ENCODE data around the gene NHLH1. TPM values are rescaled to one million over a fixed set of nuclear protein-coding genes. Genes with fewer than 3 reads are reported as not detected.

NHLH1 gene
- total and polyA plus RNA-seq, 2 donors (not counting 3 experiments of a cell fraction or from before 2014, with no cell fraction given): 0.46 TPM

DNA sequence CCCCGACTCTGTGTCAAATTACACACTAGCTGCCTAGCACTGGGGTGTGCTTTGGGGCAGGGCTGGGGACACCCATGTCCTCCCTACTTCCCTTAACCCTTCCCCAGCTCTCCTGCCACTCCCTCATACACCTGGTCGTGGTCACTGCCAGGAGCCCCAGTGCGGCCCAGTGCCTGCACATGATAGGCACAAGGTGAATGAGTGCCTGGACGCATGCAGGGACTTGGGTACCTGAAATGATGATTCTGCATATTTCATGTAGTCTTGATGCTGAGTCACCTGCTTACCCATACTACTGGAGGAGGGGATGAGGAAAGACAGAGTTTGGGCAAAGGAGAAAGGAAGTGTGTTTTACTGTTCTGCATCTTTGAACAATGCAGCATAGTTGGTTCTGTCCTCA is 32.0 kb downstream of the NHLH1 start:
- intact Hi-C loops (cut with micrococcal nuclease) (no loop called here), dilution Hi-C loops (cut with MboI; ENCODE audit: extremely low pct_ligation_motif_present, low sequenced_read_pairs) (no loop called here)
- H3K4me3 ChIP-seq (replicated peaks in 1 of 3; ENCODE audit: insufficient read depth in 1 of 3, low read depth in 1 of 3, low read length in 3 of 3): no peak overlapping the region
- DNase-seq (ENCODE audit: low read depth, low spot score) (no peak), FAIRE-seq (no peak)
- no TSS peak for BruUV-seq (replicated peaks)
- no peaks in the 10 kb centered on the region for H3K79me2 ChIP-seq (ENCODE audit: control insufficient read depth, insufficient read depth, low read length)
- H3K27ac ChIP-seq (ENCODE audit: insufficient read depth, low read depth, low read length): no peak overlapping the region
- no peak overlapping the region for H2AFZ ChIP-seq (ENCODE audit: low read depth, low read length)
- H3K9ac ChIP-seq (replicated peaks; ENCODE audit: extremely low read depth, insufficient read depth, low read length): no peak overlapping the region
- H3K27me3 ChIP-seq (ENCODE audit: control insufficient read depth in 2 of 2, insufficient read depth in 2 of 2, low read length in 2 of 2): peaks cover 64 to 83% of the 10 kb centered on the region in 2 experiments
- H3K36me3 ChIP-seq (ENCODE audit: control insufficient read depth in 2 of 2, extremely low read depth in 1 of 2, insufficient read depth in 2 of 2, low read length in 2 of 2): no peaks in the 10 kb centered on the region
- H3K9me1 ChIP-seq (replicated peaks; ENCODE audit: control insufficient read depth, extremely low read depth, insufficient read depth, low read length): no peaks in the 10 kb centered on the region
- ChIA-PET CTCF (no interaction called here), POLR2A (no interaction called here)
- no peaks in the 10 kb centered on the region for H4K20me1 ChIP-seq (replicated peaks; ENCODE audit: control insufficient read depth, extremely low read depth, insufficient read depth, low read length)
- peaks cover 12% of the 10 kb centered on the region for H3K4me1 ChIP-seq (ENCODE audit: control insufficient read depth, extremely low read depth, insufficient read depth, low read length)
- no peak overlapping the region for H3K4me2 ChIP-seq (ENCODE audit: insufficient read depth, low read length)
- TF ChIP-seq MYC (IDR thresholded peaks at IDR 0.05; ENCODE audit: low read depth, low read length) (no peak), JUN (IDR thresholded peaks at IDR 0.05; ENCODE audit: borderline replicate concordance, insufficient read depth, insufficient read length, low read depth) (no peak), POLR2AphosphoS5 (IDR thresholded peaks at IDR 0.05; ENCODE audit: insufficient read depth, low read depth, low read length) (no peak), EZH2 (IDR thresholded peaks at IDR 0.05; ENCODE audit: borderline replicate concordance, low read depth, low read length, severe bottlenecking) (no peak), GATA2 (IDR thresholded peaks at IDR 0.05; ENCODE audit: insufficient read depth, insufficient read length, low read depth, low read length) (no peak), FOS (IDR thresholded peaks at IDR 0.05; ENCODE audit: borderline replicate concordance, insufficient read depth, low read length) (no peak), POLR2A (IDR thresholded peaks at IDR 0.05; ENCODE audit: low read depth, low read length) (no peak)
- TF ChIP-seq, protein P1, sequence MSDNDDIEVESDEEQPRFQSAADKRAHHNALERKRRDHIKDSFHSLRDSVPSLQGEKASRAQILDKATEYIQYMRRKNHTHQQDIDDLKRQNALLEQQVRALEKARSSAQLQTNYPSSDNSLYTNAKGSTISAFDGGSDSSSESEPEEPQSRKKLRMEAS (IDR thresholded peaks at IDR 0.05; ENCODE audit: insufficient read depth, insufficient read length): no peak
- TF ChIP-seq, protein P2, sequence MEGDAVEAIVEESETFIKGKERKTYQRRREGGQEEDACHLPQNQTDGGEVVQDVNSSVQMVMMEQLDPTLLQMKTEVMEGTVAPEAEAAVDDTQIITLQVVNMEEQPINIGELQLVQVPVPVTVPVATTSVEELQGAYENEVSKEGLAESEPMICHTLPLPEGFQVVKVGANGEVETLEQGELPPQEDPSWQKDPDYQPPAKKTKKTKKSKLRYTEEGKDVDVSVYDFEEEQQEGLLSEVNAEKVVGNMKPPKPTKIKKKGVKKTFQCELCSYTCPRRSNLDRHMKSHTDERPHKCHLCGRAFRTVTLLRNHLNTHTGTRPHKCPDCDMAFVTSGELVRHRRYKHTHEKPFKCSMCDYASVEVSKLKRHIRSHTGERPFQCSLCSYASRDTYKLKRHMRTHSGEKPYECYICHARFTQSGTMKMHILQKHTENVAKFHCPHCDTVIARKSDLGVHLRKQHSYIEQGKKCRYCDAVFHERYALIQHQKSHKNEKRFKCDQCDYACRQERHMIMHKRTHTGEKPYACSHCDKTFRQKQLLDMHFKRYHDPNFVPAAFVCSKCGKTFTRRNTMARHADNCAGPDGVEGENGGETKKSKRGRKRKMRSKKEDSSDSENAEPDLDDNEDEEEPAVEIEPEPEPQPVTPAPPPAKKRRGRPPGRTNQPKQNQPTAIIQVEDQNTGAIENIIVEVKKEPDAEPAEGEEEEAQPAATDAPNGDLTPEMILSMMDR (IDR thresholded peaks at IDR 0.05; ENCODE audit: extremely low read depth in 1 of 2, insufficient read depth in 1 of 2, low read depth in 1 of 2, low read length in 2 of 2): no peak
- no peaks in the 10 kb centered on the region for H3K9me3 ChIP-seq (replicated peaks; ENCODE audit: control insufficient read depth, insufficient read depth, low read length)

All from endothelial cell of umbilical vein (primary cell).